HG03108 (cell line): ENCODE data around the gene ANO10.

Experiments
- ATAC-seq: cut with Tn5 transposase; IDR thresholded peaks from one replicate; pipeline ENCODE4 v1.9.1; 2021; ENCODE audit warnings: moderate library complexity; ENCODE audit not compliant: unreplicated experiment

ANO10 gene

DNA sequence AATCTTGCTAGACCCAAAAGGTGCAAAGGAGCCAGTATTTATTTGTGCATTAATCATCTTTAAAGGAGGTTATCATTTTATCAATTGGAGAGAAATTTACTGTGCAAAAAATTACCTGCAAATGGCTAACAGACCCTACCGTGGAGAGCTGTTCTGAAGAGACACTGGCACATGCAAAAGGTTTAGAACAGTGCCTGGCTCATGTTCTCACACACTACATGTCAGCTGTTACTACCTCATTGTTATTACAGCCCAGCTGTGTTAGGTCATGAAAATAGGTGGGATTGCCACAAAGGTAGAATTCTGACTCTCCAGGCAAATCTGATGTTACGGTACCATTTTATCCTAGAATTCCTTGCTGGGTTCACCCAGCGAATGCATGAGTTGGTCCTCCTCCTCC is 198.2 kb downstream of the ANO10 start:
- no peak for ATAC-seq

DNA sequence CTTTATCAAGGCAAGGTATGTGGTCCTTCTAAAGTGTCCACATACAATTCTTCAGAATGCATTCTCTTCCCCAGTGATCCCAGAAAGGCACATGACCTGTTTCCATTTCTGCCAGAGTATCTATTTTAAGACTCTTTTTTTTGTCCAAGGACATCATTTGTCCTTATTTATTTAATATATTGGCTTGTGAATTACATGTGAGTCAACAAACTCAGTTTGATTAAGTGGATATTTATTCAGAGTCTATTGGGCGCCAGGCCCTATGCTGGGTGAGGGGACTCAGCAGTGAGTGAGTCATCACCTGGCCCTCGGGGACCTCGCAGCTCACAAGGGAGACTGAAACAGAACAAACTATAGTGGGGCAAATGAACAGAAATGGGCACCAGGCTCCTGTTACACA is 198.7 kb downstream of the ANO10 start:
- no peak for ATAC-seq

DNA sequence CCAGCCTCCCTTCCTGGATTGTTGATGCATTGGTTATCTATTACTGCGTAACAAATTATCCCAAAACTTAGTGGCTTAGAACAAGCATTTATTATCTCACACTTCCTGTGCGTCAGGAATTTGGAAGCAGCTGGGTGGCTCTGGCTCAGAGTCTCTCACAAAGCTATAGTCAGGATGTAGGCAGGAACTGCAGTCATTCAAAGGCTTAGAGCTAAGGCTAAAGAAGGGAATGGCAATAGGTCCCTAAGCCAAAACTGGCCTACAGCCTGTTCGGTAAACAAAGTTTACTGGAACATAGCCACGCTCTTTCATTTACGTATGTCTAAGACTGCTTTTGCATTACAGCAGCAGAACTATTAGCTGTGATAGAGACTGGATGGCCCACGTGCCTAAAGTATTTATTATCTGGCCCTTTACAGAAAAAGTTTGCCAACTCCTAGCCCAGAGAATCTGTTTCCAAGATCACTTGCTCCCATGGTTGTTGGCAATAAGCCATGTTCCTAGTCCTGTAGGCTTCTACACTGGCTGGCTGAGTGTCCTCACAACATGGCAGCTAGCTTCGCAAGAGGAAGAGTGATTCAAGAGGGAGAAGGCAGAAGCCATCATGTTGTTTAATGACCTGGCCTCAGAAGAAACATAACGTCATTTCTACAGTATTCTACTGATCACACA is 203.1 kb downstream of the ANO10 start:
- no peak for ATAC-seq

DNA sequence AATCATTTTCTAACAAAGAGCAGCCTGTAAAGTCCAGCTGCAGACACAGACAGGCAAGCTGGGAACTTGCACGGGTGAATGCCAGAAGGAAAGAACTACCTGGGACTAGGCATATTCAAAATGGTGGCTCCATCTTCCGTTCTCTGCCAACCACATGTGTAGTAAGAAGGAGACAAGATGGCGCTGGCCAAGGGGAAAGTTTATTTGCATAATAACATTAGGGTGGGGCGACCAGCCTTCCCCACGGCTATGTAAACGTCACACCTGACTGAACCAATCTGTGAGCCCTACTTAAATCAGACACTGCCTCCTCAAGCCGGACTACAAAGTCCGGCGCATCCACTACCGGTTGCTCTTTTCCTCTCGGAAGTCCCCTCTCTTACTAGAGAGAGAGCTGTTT is 204.7 kb downstream of the ANO10 start:
- no peak for ATAC-seq

DNA sequence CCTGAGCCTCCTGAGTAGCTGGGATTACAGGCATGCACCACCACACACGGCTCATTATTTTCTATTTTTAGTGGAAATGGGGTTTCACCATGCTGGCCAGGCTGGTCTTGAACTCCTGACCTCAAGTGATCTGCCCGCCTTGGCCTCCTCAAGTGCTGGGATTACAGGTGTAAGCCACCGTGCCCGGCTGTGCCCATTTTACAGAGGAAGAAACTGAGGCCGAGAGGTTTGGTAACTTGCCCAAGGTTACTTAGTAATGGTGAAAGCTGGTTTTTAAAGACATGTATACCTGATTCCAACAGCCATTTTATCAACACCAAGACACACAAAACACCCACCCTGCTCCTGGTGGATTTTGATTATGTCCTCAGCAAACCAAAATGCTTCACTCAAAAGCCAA is 206.7 kb downstream of the ANO10 start:
- ATAC-seq, result no peak

DNA sequence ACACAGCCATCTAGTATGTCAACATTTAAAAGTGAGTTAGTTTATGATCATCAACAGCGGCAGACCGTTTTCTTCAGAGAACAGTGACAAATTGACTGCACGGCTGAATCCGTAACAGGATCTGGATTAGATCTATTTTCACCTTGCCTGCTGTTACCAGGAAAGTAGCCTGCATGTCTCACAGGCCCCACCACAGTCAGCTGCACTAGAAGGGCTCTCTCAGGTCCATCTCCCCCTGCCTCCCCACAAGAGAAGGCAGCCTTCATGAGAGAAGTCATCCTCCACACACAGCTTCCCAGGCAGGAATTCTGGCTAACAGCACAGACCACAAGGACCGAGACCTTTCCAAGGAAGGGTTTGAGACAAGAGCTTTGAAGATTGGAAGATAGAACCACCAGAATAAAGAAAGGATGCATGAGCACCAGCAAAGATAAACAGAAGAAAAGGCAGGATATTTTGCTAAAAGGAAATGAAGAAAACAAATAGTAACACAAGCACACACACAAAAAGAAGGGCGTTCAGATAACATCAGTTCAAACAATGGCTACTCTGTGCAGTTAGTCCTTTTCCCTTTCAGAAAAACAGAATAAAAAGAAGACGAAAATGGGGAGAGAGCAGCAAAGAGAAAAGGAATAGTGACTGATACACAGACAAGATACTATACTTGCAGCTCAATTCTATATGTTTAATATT is 208.0 kb downstream of the ANO10 start:
- ATAC-seq, result no peak

DNA sequence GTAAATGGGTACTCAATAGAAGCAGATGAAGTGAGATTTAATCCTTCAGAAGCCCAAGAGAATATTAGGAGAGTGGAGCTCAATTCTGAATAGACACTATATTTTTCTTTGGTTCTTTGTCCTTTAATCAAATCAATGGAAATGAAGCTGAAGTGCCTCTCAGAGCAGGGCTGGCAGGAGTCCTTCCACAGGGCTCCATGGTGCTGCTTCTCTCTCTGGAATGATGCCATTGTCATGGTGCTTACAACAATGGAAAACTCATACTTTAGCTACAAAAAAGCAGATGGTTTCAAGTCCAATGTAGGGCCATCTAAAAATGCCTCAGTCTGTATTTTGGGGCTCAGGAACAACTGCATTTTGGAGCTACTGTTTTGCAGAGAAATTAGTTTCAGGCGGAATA is 210.4 kb downstream of the ANO10 start:
- no peak for ATAC-seq

DNA sequence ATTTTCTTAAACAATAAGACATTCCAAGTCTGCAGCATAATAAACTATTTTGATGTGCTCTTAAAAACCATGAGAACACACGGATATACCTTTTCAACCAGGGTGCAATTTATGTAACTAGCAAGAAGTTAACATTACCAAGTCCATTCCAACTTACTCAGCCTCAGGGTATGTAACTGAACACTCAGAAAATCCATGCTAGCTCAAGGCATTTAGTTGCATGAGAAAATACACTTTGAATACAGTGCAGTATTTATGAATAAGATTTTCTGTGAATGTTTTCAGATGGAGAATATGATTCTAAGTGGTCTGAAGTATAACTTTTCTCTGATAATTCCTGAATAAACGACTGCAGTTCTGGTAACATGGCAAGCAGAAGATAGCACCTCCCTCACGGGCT is 211.2 kb downstream of the ANO10 start:
- no peak for ATAC-seq

DNA sequence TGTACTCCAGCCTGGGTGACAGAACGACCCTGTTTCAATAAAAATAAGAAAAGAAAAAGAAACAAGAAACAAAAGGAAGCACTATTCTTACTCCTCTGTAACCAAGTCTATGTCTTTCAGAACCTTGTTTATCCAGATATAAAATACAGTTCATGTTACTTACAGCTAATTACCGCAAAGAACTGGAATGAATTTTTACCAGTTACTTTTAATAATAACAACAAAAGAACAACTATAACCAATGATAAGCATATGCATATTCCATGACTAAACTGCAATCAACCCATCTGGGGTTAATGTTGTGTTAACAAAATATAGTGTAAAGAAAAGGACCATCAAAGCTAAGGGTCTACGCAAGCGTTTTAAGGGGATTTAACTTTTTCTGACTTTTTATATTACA is 212.3 kb downstream of the ANO10 start:
- no peak for ATAC-seq

DNA sequence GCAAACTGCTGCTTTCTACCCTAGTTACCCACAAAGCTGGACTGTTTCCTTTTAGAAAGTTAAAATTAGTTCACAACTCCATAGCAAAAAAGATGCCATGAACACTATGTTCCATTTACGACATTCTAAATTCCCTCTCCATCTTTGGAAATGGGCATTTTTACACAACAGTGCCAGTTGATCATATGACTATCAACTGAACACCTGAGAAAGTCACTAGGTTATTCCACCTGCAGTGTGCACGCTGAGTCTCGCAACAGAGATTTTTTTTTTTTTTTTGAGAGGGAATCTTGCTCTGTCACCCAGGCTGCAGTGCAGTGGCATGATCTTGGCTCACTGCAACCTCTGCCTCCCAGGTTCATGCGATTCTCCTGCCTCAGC is 215.2 kb downstream of the ANO10 start:
- no peak for ATAC-seq

DNA sequence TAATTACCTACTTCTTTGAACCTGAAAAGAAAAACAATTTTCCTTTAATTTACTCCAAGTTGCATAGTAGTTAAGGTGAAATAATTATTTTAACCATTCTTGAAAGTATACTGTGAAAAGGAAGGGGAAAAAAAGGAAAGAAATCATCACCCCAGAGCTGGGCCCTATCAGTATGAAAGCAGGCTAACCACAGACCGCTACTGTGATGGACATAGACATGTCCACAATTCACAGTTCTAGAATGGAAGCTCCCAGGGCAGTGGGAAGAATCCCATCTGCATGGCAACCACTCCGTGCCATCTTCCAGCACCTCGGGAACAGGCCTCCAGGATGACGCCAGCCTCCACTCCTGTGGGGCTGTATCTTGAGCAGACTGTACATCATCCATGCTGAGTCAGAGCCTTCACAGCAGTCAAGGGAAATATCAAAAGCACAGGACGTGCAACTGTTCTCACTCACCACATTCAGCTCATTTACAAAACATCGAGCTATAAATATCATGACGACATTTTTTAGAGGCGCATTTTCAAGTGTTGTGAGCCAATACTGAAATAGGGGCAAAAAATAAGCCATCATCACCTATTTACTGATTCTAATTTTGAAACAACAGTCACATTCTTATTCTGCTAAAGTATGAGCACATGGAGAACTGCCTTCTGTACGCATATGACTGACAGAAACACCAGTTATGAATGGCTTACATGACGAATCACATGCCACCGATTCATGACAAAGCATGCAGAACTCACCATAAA is 215.7 kb downstream of the ANO10 start:
- no peak for ATAC-seq

DNA sequence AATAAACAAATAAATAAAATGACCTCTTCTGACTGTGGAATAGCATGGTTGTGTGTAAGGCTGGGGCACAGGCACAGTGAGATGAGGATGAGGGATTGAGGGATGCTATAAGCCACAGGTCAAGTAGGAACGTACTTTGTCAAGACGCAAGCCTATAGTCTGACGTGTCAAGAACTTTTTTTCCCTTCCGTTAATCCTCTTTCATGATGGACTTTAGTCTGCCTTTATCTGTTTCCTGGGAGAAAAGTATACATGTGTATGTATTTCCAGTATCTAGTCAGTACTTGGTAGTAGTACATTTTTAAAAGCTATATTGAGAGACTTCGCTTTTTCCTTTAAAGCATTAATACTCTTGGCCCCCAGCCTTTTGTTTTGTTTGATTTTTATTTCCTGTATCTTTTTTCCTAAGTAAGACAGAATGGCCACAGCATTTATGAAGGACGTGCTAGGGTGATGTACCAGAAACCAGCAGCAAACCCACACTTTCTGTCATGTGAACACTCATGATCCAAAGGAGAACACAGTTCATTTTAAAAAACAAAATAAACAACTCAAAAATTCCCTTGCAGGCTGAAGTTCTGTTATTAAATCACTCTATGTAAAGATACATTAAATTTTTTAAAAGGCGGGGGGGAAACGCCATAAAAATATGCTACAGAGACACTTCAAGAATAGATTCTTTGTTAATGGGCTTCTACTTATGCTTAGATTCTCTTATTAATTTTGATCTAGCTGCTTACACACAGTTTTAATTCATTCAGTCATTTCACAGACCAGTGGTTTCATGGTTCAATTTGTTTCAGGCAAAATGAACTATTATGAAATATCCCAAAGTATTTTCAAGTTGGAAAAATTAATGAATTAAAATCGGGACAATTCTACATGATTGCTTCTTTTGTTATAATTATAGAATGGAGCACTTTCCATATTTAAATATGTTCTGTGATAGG is 220.8 kb downstream of the ANO10 start:
- no peak for ATAC-seq

DNA sequence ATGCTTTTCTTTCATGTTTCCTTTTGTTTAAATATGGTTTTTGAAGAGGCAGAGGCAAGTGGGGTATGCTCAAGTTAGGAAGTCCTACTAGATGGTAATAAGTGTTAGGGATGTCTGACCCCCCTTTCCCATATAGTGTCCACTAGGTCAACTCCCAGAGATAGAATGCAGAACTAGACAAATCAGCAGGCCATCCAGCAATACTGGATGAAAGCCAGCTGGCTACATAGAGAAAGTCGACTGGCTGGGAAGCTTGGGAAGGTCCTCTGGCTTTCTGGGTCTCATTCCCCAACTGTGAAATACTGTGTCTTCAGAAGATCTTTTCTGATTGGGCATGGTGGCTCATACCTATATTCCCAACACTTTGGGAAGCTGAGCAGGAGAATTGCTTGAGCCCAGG is 221.6 kb downstream of the ANO10 start:
- no peak for ATAC-seq

DNA sequence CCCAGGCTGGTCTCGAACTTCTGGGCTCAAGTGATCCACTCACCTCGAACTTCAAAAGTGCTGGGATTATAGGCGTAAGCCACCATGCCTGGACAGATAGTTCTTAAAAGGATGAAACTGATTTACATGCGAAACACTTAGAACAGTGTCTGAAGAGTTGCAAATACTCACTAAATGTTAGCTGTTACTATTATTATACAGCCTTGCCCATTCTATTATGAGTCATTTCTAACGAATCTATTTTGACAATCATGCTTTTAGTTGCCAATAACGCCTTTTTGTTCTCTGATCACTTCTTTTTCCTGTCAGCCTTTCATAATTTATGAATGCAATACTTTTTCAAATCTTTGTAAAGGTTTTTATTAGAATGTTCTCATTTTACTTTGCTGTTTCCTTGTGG is 222.8 kb downstream of the ANO10 start:
- no peak for ATAC-seq

DNA sequence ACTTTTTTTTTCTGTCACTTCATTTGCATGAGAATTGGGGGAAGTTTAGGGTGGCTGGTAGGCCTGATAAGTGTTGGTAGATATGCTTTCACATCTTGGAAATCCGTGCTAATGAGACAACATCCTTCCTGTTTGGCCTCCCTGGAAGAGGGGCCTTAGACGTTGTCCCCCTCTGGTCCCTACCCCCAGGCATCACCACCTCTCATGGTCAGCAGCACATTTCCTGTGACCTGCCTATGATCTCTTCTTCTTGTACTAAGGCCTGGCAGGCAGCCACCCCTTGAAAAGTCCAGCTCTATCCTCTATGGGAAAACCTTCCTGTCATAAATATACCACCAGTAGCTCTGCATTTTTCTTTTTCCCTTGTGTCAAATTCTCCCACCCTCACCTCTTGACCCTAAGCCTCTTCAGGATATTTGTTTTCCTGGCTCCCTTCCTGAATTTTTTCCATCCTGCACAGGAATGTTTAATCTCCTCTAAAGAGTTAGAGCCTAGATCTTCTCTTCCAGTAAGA is 227.7 kb downstream of the ANO10 start:
- ATAC-seq, result no peak

DNA sequence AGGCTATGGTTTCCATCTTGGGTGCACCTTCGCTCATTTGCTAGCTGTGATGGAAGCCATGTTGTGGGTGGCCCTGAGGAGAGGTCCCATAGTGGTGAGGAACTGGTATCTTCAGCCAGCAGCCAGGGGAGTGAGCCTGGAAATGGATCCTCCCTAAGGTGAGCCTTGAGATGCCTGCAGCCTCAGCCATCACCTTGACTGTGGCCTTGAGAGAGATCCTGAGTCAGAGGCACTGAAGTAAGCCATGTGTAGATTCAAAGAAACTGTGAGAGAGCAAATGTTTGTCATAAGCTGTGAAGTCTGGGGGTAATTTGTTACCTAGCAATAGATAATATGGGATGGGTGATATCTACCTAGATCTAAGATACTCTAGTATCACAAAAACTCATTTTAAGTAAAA is 230.2 kb downstream of the ANO10 start:
- no peak for ATAC-seq

DNA sequence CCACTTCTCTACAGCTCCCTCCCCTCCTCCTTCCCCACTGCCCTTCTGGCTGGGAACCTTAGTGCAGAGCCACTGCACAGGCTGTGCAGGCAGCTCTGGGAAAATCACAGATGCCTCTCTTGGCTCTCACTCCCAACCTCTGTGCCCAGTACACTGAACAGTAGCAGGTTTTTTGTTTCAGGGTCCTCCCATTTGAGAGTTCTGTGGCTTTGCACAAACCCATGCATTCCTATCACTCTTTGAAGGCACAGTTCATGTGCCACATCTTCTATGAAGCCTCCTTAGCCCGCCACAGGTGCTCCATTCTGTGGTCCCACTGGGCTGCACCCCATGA is 231.6 kb downstream of the ANO10 start:
- ATAC-seq, result no peak

DNA sequence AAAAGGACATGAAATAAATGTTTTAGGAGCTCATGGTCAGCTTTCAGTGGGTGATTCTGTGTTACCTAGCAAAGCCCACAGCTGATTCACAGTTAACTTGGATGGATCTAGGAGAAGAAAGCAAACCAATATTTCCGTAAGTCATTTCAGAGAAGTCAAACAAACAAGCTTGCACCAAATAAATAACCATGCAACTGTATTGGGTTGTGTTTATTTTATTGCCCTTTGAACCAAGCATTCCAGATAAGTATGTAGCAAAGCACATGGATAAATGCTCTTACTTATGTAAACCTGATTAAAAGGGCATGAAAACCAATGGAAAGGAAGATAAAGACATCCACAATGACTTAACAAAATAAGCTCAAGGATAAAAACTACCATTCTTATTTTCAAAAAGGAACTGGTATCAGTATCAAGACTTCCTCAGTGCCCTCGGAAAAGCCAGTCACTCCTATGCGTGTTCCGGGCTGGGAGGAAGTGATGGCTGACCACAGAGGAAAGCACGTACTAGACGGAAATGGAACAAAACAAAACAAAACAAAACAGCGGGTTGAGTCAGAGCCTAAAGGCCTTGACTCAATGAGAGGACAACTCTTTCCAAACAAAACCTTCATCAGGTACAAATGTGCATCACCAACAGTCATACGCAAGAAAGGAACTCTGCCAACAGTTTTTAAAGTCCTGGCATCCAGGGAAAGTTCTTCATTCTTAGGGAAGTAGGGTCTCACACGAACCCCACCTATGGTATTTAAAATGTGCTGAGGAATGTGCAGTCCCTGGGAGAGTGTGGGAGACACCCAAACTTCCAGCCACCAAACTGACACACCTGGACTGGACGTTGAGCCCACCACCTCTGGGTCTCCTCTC is 232.2 kb downstream of the ANO10 start:
- no peak for ATAC-seq

DNA sequence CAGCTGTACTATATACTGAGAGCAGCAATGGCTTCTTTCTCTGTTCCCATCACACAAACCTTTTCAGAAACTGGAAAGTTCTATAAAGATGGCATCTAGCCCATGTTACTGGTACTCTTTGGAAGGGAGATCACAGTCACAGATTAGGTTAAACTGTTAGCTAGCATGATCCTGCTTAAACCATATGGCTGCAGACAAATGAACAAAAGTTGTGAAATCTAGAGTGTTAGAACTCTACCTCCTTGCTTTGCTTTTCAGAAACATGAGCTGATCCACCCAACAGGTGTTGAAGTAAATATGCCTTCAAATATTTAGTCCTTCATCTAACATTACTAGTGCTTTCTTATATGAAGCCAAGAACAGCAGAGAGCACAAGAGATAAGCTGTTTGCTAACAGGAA is 232.9 kb downstream of the ANO10 start:
- no peak for ATAC-seq

DNA sequence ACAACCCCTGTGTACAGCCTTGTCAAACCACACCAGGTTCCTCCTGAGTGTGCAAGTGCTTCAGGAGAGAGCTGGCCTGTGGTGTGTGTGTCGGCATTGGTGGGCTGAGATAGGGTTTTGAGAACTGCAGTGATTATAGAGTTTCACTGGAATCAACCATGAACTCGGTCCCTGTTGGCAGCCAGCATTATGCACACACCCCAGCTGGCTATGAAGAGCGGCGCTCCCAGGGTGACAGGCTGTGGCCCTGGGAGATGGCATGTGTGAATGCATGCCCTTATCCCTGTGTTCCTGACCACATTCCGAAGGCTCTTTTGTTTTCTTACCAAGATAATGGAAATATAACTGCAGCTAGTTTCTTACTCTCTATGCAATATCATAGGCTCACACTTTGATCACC is 233.6 kb downstream of the ANO10 start:
- no peak for ATAC-seq
